ENCODE measurements around the gene TRPM3.
A peak's percentile ranks its signal among the peaks of the same experiment; 100 is the strongest.

DNA sequence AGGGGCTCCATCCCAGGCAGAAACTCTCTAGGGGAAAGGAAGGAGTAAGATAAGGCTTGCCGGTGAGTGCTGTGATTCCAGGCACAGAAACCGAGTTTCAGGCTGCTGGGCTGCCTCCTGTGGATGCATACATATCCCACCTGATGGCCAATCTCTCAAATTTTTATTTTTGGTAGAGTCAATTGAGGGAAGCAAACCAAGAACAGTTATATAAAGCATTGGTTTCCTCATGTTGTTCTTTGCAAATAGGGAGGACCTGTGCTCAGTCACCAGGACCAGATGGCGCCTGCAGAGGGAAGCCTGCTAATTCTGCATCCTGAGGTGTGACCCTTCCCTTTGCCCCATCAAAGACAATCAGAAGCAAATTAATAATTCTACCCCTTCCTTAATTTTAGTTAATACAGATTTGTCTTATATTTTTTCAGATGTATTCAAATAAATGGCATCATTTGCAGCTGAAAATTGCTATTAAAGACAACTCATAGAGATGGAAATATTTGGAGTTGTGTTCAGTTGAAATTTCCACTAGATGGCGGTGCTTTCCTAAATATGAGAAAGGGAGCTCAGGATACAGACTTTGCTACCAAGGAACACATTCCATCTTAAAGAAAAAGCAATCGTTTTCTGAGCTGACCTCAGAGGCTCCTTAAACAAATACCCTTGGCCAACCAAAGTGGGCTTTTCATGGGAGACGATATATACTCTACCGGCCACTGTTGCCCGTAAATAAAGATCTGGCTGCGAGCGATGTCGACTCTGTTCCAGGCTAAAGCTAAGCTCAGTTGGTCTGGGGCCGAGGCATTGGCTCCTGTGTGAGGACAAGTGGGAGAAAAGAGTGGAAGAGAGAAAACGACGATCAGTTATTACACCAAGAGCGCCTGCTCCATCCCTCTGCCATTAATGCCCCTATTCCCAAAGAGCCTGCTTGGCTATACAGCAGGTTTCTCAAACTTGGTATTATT lies 481.3 kb downstream of the TRPM3 start:
- TF ChIP-seq, protein P1, sequence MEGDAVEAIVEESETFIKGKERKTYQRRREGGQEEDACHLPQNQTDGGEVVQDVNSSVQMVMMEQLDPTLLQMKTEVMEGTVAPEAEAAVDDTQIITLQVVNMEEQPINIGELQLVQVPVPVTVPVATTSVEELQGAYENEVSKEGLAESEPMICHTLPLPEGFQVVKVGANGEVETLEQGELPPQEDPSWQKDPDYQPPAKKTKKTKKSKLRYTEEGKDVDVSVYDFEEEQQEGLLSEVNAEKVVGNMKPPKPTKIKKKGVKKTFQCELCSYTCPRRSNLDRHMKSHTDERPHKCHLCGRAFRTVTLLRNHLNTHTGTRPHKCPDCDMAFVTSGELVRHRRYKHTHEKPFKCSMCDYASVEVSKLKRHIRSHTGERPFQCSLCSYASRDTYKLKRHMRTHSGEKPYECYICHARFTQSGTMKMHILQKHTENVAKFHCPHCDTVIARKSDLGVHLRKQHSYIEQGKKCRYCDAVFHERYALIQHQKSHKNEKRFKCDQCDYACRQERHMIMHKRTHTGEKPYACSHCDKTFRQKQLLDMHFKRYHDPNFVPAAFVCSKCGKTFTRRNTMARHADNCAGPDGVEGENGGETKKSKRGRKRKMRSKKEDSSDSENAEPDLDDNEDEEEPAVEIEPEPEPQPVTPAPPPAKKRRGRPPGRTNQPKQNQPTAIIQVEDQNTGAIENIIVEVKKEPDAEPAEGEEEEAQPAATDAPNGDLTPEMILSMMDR (IDR thresholded peaks at IDR 0.05): peak; percentile 21 to 57 (median 37)
- TF ChIP-seq POLR2A (IDR thresholded peaks at IDR 0.05): no peak

Data from vagina (tissue), 2 donors.